GM19238 (cell line): ENCODE measurements around the gene OLFML2B.
"Not testable (repeated sequence)": the region's sequence is repeated elsewhere in the genome, so short reads cannot be mapped to it uniquely, and the experiment has no call there.

Source experiments
- DNase-seq: peaks from one replicate; pipeline ENCODE4 v3.0.0; 2011; ENCODE audit warnings: low spot score; ENCODE audit not compliant: insufficient read length

Gene OLFML2B

GRCh38 chr1:162035241-162035640, 11.6 kb upstream of the OLFML2B start:
- DNase-seq = no peak

GRCh38 chr1:162033428-162033827, 9.8 kb upstream of the OLFML2B start:
- no peak for DNase-seq

GRCh38 chr1:162030759-162031280, 7.2 kb upstream of the OLFML2B start:
- DNase-seq = no peak

GRCh38 chr1:162029157-162029556, 5.5 kb upstream of the OLFML2B start:
- no peak for DNase-seq

GRCh38 chr1:162028726-162029125, 5.1 kb upstream of the OLFML2B start:
- no peak for DNase-seq

- DNase-seq = no peak
Measured at GRCh38 chr1:162026881-162027280, 3.2 kb upstream of the OLFML2B start.

- no peak for DNase-seq
Measured at GRCh38 chr1:162025541-162025940, 1.9 kb upstream of the OLFML2B start.

GRCh38 chr1:162023181-162023546, 505 bp downstream of the OLFML2B start:
- DNase-seq = no peak

GRCh38 chr1:162022626-162023025, 1.0 kb downstream of the OLFML2B start:
- DNase-seq = no peak

GRCh38 chr1:162021124-162021523, 2.5 kb downstream of the OLFML2B start:
- DNase-seq = no peak

GRCh38 chr1:162020150-162020549, 3.5 kb downstream of the OLFML2B start:
- no peak for DNase-seq

- no peak for DNase-seq
Measured at GRCh38 chr1:162019446-162019845, 4.2 kb downstream of the OLFML2B start.

- no peak for DNase-seq
Measured at GRCh38 chr1:162019006-162019405, 4.7 kb downstream of the OLFML2B start.

GRCh38 chr1:162018418-162018817, 5.3 kb downstream of the OLFML2B start:
- DNase-seq = no peak

GRCh38 chr1:162017791-162018190, 5.9 kb downstream of the OLFML2B start:
- not testable (repeated sequence) for DNase-seq

- DNase-seq = no peak
Measured at GRCh38 chr1:162016631-162017030, 7.0 kb downstream of the OLFML2B start.

- DNase-seq = no peak
Measured at GRCh38 chr1:162015196-162015595, 8.5 kb downstream of the OLFML2B start.

- no peak for DNase-seq
Measured at GRCh38 chr1:162014202-162014601, 9.5 kb downstream of the OLFML2B start.

- DNase-seq = no peak
Measured at GRCh38 chr1:162013289-162013688, 10.4 kb downstream of the OLFML2B start.

GRCh38 chr1:162011337-162012012, 12.2 kb downstream of the OLFML2B start:
- DNase-seq = no peak

GRCh38 chr1:162010175-162010506, 13.5 kb downstream of the OLFML2B start:
- no peak for DNase-seq

GRCh38 chr1:162009501-162010174, 14.0 kb downstream of the OLFML2B start:
- no peak for DNase-seq

- DNase-seq = no peak
Measured at GRCh38 chr1:162008799-162009198, 14.9 kb downstream of the OLFML2B start.
